Adrenal gland (tissue), 5 donors: ENCODE measurements around the gene GATD1.

Experiments
- POLR2A ChIP-seq, 2 donors: fragments of 450-650 bp; IDR thresholded peaks; one replicate each; pipeline ENCODE4 v1.6.1; 2017; ENCODE audit warnings: antibody characterized with exemption in 2 of 2, mild to moderate bottlenecking in 2 of 2, moderate library complexity in 1 of 2
- TF ChIP-seq, protein P1 (sequence below), 6 experiments: fragments of 450-650 bp in 4 of 6; fragments of 200-600 bp in 2 of 6; sonication (generic) in 1 of 6; IDR thresholded peaks; 1 replicate in 5 of 6; 2 replicates in 1 of 6; pipeline versions ENCODE4 v1.5.1 to v1.8.0; 2016 to 2021; ENCODE audit warnings: antibody characterized with exemption in 6 of 6, mild to moderate bottlenecking in 2 of 6, moderate library complexity in 1 of 6
- donor health status: DM: no; HTN: no; CAD: no.

DNA sequence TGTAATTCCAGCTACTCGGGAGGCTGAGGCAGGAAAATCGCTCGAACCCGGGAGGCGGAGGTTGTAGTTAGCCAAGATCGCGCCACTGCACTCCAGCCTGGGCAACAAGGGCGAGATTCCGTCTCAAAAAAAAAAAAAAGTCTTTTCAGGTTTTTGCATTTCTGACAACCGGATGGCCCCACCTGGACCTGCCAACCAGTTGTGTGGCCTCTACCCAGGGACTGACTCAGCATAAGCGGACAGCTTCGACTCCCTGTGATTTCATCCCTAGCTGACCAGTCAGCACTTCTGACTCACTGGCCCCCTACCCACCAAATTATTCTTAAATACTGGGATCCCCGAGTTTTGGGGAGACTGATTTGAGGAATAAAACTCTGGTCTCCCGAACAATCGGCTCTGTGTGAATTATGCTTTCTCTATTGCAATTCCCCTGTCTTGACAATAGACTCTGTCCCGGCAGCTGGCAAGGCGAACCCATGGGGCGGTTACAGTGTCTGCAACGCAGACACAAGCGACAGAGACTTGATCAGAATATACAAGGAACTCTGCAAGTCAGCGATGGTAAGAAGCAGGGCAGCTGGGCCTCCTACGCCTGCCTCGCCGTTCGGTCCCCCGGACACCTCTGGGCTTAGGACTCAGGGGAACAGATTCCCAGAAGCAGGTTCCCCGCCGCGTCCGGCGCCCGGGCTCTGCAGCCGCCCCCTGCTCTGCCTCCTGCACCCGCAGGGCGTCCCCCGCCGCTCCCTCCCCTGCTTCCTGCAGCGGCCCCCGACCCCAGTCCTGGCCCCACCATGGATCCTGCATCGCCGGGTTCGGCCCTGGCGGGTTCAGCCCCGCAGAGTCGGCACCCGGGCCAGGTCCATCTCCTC lies 30.8 kb downstream of the GATD1 start:
- TF ChIP-seq, protein P1, sequence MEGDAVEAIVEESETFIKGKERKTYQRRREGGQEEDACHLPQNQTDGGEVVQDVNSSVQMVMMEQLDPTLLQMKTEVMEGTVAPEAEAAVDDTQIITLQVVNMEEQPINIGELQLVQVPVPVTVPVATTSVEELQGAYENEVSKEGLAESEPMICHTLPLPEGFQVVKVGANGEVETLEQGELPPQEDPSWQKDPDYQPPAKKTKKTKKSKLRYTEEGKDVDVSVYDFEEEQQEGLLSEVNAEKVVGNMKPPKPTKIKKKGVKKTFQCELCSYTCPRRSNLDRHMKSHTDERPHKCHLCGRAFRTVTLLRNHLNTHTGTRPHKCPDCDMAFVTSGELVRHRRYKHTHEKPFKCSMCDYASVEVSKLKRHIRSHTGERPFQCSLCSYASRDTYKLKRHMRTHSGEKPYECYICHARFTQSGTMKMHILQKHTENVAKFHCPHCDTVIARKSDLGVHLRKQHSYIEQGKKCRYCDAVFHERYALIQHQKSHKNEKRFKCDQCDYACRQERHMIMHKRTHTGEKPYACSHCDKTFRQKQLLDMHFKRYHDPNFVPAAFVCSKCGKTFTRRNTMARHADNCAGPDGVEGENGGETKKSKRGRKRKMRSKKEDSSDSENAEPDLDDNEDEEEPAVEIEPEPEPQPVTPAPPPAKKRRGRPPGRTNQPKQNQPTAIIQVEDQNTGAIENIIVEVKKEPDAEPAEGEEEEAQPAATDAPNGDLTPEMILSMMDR (IDR thresholded peaks at IDR 0.05), result no peak
- TF ChIP-seq POLR2A (IDR thresholded peaks at IDR 0.05), result no peak
